Keratinocyte (primary cell): ENCODE measurements around the gene FRMD1. TPM values are rescaled to one million over a fixed set of nuclear protein-coding genes. Genes with fewer than 3 reads are reported as not detected.

Experiments
- DNase-seq: peaks from one replicate; pipeline ENCODE4 v3.0.0-alpha.2; 2011; ENCODE audit warnings: low read depth, missing footprints, low spot score
- FAIRE-seq: peaks from 2 replicates; lab custom pipeline; 2011; peaks lifted over from hg19 to GRCh38; lab: Jason Lieb, UNC
- H2AFZ ChIP-seq: 2 replicates; pipeline ENCODE4 v1.6.0; 2012; ENCODE audit warnings: low read length, control low read depth, inconsistent platforms; ENCODE audit not compliant: control insufficient read depth
- H3K27ac ChIP-seq: 2 replicates; pipeline ENCODE4 v1.5.1; 2011; ENCODE audit warnings: low read length; ENCODE audit not compliant: control insufficient read depth, insufficient read depth
- H3K27me3 ChIP-seq: 3 replicates; pipeline ENCODE4 v1.6.0; 2011; ENCODE audit warnings: low read length; ENCODE audit not compliant: control insufficient read depth, insufficient read depth; ENCODE audit errors: extremely low read depth
- H3K36me3 ChIP-seq, 2 experiments: 2 replicates in 1 of 2; 3 replicates in 1 of 2; pipeline ENCODE4 v1.5.1; 2011; ENCODE audit warnings: low read length in 2 of 2, mild to moderate bottlenecking in 1 of 2; ENCODE audit not compliant: control insufficient read depth in 2 of 2, insufficient read depth in 2 of 2; ENCODE audit errors: extremely low read depth in 1 of 2
- H3K4me1 ChIP-seq: 3 replicates; pipeline ENCODE4 v1.5.1; 2011; ENCODE audit warnings: low read length; ENCODE audit not compliant: control insufficient read depth, insufficient read depth; ENCODE audit errors: extremely low read depth
- H3K4me2 ChIP-seq: 3 replicates; pipeline ENCODE4 v1.6.0; 2011; ENCODE audit warnings: low read depth, low read length; ENCODE audit not compliant: control insufficient read depth, insufficient read depth; ENCODE audit errors: extremely low read depth
- H3K4me3 ChIP-seq, 3 experiments: fragments of 200-600 bp in 1 of 3; sonication (generic) in 1 of 3; 2 replicates in 2 of 3; 3 replicates in 1 of 3; pipeline ENCODE4 v1.5.1; 2011 to 2016; ENCODE audit warnings: low read length in 3 of 3, mild to moderate bottlenecking in 3 of 3, control low read depth in 2 of 3, inconsistent platforms in 1 of 3, low read depth in 1 of 3, mixed read lengths in 1 of 3, mixed run types in 1 of 3, moderate library complexity in 1 of 3; ENCODE audit not compliant: control insufficient read depth in 2 of 3, insufficient read depth in 2 of 3; ENCODE audit errors: extremely low read depth in 1 of 3
- H3K79me2 ChIP-seq: 2 replicates; pipeline ENCODE4 v1.6.0; 2012; ENCODE audit warnings: low read length; ENCODE audit not compliant: control insufficient read depth, insufficient read depth
- H3K9ac ChIP-seq: 3 replicates; pipeline ENCODE4 v1.6.0; 2011; ENCODE audit warnings: low read length; ENCODE audit not compliant: control insufficient read depth, insufficient read depth; ENCODE audit errors: extremely low read depth
- H3K9me1 ChIP-seq: 3 replicates; pipeline ENCODE4 v1.6.0; 2011; ENCODE audit warnings: low read length; ENCODE audit not compliant: control insufficient read depth, insufficient read depth; ENCODE audit errors: extremely low read depth
- H3K9me3 ChIP-seq: 2 replicates; pipeline ENCODE4 v1.5.1; 2012; ENCODE audit warnings: low read depth, low read length; ENCODE audit not compliant: control insufficient read depth
- H4K20me1 ChIP-seq: 3 replicates; pipeline ENCODE4 v1.6.0; 2011; ENCODE audit warnings: low read length; ENCODE audit not compliant: control insufficient read depth, insufficient read depth; ENCODE audit errors: extremely low read depth
- EZH2 ChIP-seq: IDR thresholded peaks from one replicate; pipeline ENCODE4 v1.6.1; 2012; ENCODE audit warnings: inconsistent platforms, mild to moderate bottlenecking, low read length, moderate library complexity
- dilution Hi-C: fragments of 300-500 bp; cut with MboI; formaldehyde crosslinking; loops from one replicate; pipeline ENCODE4 v1.7.0; 2020; ENCODE audit warnings: low sequenced_read_pairs; ENCODE audit not compliant: extremely low pct_ligation_motif_present
- polyA plus RNA-seq, 5 experiments: library from polyadenylated mRNA; depleted of rRNA in 3 of 5; stranded (reverse) in 3 of 5; stranded (forward) in 1 of 5; unstranded in 1 of 5; fragments of >200 nt; gene quantifications; 1 replicate in 1 of 5; 2 replicates in 3 of 5; 3 replicates in 1 of 5; pipeline versions ENCODE4 v1.2.1 to v1.2.3, GENCODE V29; 2011 to 2012; ENCODE audit warnings: missing spikeins in 2 of 5, low read depth in 1 of 5, low replicate concordance in 1 of 5
- TF ChIP-seq, protein P1 (sequence below), 3 experiments: IDR thresholded peaks in 1 of 3; conservative IDR thresholded peaks in 1 of 3; optimal IDR thresholded peaks in 1 of 3; 2 replicates in 2 of 3; 3 replicates in 1 of 3; pipeline versions ENCODE3 to v1.5.1; 2011; ENCODE audit warnings: low read length in 3 of 3, mild to moderate bottlenecking in 3 of 3, moderate library complexity in 2 of 3, control low read depth in 1 of 3, inconsistent platforms in 1 of 3; ENCODE audit not compliant: insufficient read depth in 2 of 3; ENCODE audit errors: extremely low read depth in 1 of 3

Gene FRMD1
- polyA plus RNA-seq, 1 donor (not counting 4 experiments of a cell fraction or from before 2014, with no cell fraction given): not detected

DNA sequence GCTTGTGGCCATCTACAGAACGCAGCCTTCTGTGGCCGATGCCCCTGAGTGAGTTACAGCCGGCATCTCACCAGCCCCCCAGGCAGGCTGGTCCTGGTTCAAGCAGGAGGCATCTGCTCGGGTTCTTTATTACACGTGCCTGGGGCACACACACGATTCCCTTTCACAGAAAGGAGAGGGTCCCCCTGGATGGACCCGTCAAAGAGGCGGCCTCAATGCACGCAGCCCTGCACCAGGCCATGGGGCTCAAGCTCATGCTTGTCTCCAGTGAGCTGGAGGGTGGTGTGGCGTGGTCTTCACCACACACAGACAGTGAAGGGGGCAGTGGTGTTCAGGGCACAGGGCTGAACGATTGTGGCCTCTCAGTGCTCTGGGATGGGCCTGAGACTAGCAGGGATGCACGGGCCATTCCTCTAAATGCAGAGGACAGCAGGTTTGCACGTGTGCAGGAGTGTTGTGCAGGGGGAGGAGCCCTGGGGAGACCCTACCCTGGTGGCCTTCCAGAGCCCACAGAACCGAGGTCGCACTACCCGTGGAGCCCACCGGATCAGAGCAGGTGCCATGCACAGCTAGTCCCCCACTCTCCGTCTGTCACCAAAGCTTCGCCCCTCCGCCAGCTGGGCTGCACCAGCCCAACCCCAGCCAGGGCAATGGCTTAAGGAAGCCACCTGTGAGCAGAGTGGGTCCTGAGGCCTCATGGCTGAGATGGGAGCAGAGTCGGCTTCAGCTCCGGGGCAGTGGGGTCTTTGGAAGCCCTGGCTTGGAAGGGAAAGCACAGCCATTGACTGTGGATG is 23.1 kb downstream of the FRMD1 start:
- Histone ChIP-seq H3K36me3 (no peaks in the 10 kb centered on the region), H3K27me3 (no peaks in the 10 kb centered on the region), H3K4me2 (no peak overlapping the region), H2AFZ (no peak overlapping the region), H3K79me2 (no peaks in the 10 kb centered on the region), H3K4me3 (no peak overlapping the region), H3K4me1 (no peaks in the 10 kb centered on the region), H4K20me1 (no peaks in the 10 kb centered on the region), H3K9me1 (no peaks in the 10 kb centered on the region), H3K9me3 (no peaks in the 10 kb centered on the region), H3K27ac (no peak overlapping the region), H3K9ac (no peak overlapping the region)
- DNase-seq: no peak
- TF ChIP-seq EZH2: no peak
- TF ChIP-seq, protein P1, sequence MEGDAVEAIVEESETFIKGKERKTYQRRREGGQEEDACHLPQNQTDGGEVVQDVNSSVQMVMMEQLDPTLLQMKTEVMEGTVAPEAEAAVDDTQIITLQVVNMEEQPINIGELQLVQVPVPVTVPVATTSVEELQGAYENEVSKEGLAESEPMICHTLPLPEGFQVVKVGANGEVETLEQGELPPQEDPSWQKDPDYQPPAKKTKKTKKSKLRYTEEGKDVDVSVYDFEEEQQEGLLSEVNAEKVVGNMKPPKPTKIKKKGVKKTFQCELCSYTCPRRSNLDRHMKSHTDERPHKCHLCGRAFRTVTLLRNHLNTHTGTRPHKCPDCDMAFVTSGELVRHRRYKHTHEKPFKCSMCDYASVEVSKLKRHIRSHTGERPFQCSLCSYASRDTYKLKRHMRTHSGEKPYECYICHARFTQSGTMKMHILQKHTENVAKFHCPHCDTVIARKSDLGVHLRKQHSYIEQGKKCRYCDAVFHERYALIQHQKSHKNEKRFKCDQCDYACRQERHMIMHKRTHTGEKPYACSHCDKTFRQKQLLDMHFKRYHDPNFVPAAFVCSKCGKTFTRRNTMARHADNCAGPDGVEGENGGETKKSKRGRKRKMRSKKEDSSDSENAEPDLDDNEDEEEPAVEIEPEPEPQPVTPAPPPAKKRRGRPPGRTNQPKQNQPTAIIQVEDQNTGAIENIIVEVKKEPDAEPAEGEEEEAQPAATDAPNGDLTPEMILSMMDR (optimal IDR thresholded peaks at IDR 0.05 in 1 of 3, IDR thresholded peaks at IDR 0.05 in 1 of 3, conservative IDR thresholded peaks at IDR 0.05 in 1 of 3; ENCODE audit: extremely low read depth in 1 of 3, insufficient read depth in 2 of 3, low read length in 3 of 3): no peak
- FAIRE-seq: no peak
- dilution Hi-C loops: no loop called here

DNA sequence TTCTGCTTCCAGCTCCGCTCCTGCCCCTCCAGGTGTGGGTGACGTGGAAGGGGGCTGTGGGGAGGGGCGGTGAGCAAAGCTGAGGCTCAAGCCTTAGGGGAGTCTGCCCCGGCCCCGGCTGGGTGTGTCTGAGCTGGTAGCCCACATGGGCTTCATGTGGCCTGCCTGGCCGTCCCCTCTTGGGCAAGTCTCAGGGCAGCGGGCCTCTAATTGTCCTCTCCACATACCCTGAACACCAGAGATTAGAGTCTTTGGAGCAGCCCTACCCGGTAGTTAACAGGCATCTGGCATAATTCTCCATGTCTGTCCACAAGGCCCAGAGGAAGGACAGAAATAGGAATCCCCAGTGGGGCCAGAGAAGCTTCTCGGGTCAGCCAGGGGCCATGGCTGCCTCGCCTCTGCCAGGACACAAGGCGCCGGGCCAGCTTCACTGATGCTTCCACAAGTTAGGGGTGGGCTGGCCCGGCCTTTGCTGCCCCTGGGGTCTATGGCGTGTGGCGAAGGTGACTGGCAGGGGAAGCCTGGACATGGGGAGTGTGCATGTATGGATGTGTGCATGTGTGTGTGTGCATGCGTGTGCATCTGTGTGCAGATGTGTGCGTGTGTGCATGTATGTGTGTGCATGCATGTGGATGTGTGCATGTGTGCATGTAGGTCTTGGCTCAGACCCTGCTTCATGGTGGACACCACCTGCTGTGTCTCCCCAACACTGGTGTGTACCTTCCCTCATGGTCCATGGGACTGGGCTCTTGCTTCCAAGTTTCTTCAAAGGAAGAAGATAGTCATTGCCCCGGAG is 24.0 kb downstream of the FRMD1 start:
- H3K36me3 ChIP-seq: no peaks in the 10 kb centered on the region
- no peaks in the 10 kb centered on the region for H3K79me2 ChIP-seq
- H3K4me3 ChIP-seq: no peak overlapping the region
- TF ChIP-seq EZH2: no peak
- TF ChIP-seq, protein P1 (optimal IDR thresholded peaks at IDR 0.05 in 1 of 3, IDR thresholded peaks at IDR 0.05 in 1 of 3, conservative IDR thresholded peaks at IDR 0.05 in 1 of 3; ENCODE audit: extremely low read depth in 1 of 3, insufficient read depth in 2 of 3, low read length in 3 of 3): no peak
- no peaks in the 10 kb centered on the region for H3K9me3 ChIP-seq
- no peaks in the 10 kb centered on the region for H3K4me1 ChIP-seq
- dilution Hi-C loops: no loop called here
- DNase-seq (no peak), FAIRE-seq (no peak)
- no peaks in the 10 kb centered on the region for H4K20me1 ChIP-seq
- no peak overlapping the region for H3K4me2 ChIP-seq
- no peaks in the 10 kb centered on the region for H3K9me1 ChIP-seq
- no peak overlapping the region for H3K27ac ChIP-seq
- H2AFZ ChIP-seq: no peak overlapping the region
- no peak overlapping the region for H3K9ac ChIP-seq
- no peaks in the 10 kb centered on the region for H3K27me3 ChIP-seq
